NCI-H510A treated with DMSO at 0.1 percent for 48 hours (cell line): Measurements from ENCODE around the gene ADAM22.
"Not testable (repeated sequence)": the region's sequence is repeated elsewhere in the genome, so short reads cannot be mapped to it uniquely, and the experiment has no call there.

ENCODE experiments used
- DNase-seq: peaks from one replicate; lab custom pipeline; 2025; lab: John Stamatoyannopoulos, UW

Gene ADAM22

DNA sequence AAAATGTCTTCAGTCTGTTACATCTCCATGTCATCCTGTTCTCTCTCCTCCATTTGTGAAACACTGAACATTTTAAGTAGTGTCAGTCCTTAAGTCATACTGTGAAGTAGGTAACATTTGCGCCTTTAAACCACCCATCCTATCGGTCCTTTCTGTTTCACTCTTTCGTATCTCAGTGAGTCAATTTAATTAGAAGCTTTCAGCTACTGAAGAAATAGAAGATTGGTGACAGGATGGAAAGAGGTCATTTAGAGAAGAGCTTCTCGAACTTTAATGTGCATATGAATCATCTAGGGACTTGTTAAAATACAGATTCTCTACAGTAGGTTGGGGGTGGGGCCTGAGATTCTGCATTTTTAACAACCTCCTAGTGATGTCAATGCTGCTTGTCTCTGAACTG lies 172.4 kb downstream of the ADAM22 start:
- no peak for DNase-seq

DNA sequence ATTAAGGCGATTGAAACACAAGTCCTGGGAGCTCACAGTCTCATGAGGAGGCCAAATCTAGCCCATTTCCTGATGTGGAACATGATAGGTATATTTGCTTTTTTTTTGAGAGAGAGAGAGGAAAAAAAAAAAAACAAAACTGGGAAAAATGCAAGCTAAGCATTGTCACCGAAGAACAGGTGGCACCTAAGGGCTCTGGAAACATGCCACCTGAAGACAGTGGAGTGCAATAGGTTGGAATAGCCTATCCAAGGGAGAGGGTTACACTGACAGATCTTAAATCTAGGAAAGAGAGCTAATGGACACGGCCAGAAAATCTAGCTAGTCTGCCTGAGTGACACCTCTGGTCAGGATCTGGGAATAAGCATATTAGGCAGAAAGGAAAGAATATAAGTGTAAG lies 175.6 kb downstream of the ADAM22 start:
- peak; percentile 16 for DNase-seq

DNA sequence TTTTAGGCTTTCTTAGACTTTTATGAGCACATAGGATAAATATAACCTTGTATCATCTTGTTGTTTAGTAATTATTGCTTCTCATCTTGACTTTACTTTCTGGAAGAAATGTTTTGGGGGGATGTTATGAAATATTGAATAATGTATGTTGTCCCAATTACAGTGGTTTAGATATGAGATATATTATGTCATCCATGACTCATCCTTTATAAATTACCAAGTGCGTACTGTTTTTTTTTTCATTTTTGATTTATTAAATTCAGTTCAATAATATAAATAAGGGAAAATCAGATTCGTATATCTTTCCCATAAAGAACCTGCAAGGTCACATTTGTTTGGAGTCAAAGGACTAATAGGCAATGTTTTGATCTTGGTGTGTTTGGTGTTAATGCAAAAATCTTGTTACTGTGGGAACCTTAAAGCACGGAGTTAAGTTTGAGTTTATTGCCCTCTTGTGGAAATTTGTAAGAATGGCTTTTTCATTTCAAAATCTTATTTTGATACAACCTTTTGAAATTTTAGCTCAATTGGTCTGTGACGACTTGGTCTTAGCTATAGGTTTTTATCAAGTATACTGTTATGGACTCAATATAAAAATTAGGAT lies 177.2 kb downstream of the ADAM22 start:
- DNase-seq = peak; percentile 9

DNA sequence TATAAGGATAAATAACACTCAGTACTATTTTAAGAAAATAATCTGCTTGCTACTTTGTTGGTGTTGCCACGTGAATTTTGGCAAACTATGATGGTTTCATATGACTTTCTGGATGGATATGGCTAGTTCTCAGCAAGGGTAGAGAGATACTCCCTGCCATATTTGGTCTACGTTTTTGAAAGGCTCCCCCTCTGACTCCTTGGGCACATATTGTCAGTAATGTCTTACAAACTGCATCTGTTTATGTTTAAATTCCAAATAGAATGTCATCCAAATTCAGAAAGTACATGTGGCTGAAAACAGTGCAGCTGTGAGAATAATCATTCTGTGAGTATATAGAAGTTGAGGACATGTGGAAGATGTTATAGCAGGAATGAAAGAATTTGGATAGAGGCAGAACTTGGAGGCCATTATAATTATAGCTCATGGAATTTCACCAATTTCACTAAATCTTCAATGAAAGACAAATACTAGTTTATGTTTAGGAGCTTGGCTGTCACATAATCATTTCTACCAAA lies 178.0 kb downstream of the ADAM22 start:
- no peak for DNase-seq

DNA sequence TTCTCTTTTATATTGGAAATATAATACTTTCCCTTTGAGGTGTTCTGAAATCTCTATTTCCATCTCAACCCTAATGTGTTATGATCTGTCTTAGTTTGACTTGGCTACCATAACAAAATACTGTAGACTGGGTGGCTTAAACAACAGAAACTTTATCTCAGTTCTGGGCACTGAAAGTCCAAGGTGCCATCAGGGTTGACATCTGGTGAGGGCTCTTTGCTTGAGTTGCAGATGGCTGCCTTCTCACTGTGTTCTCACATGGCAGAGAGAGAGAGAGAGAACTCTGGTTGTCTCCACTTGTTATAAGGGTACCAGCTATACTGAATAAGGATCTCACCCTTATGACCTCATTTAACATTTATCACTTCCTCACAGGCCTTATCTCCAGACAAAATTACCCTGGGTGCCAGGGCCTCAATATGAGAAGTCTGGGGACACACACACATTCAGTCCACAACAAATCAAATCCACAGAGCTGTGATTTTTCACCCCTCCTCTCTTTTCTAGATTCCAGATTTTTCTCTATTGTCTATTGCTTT lies 181.3 kb downstream of the ADAM22 start:
- DNase-seq = no peak

DNA sequence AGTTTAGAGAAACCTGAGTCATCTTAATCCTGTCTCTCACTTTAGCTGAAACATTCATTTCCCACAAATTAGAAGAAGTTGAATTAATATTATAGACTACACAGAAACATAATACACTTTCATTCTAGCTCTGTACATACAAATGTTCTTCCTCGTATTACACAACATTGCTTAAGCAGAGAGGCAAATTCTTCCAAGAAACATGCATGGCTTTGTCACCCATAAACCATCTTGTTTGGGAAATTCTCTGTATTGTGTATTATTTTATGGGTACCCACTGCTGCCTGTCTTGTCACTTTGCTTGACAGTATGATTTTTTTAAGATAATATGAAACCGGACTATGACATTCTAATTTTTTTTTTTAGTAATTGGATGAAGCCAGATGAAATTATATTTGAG lies 181.8 kb downstream of the ADAM22 start:
- DNase-seq = no peak

DNA sequence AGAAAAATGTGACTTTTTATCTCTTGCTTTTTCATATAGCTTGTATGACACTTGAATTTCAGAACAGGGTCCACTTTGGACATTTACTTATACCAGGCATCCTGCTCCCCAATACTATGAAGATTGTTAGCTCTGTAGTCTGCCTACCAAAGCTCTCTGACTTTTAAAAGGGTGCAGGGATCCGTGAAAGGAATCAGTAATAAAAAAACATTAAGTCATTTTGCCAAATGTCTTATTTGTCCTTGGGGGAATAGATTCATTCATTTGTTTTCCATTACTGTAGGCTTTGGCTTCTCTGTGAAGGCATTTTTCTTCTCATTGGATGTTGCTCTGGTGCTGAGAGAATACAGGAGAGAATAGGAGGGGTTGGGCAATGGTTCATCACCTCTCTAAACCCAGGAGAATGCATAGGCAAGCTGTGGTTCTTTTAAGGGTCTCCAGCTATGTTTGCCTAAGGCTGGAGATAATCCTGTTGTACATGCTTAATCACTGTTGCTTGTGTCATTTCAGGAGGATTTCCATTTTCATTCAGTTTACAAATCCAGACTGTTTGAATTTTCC lies 182.3 kb downstream of the ADAM22 start:
- no peak for DNase-seq

DNA sequence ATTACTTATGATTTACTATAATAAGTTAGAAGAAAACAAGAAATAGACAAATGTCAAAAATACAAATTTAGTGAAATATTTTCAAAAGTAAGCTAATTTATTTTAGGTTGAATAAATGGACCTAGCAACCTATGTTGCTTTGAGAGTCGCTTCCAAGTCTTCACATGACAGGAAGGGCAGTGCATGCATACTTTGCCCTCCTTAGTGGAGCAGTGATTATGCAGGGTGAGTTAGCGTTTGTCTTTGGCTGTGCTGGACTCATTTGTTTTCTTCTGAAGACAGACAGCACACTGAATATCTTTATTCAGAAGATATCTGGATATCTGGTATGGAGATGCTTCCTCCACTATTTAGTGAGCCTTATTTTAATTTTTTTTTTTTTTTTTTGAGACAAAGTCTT lies 183.3 kb downstream of the ADAM22 start:
- no peak for DNase-seq

DNA sequence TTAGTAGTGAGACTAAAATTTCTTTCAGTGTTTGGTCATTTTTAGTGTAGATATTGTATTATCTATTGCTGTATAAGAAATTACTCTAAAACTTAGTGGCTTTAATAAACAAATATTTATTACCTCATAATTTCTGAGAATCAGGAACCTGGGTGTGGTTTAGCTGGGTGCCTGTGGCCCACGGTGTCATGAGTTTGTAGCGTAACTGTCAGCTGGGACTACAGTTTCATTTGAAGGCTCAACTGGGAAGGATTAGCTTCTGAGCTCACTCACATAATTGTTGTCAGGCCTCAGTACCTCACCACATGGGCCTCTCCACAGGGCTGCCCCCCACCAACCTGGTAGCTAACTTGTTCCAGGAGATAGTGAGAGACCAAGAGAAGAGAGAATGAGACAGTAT lies 187.3 kb downstream of the ADAM22 start:
- DNase-seq = no peak

DNA sequence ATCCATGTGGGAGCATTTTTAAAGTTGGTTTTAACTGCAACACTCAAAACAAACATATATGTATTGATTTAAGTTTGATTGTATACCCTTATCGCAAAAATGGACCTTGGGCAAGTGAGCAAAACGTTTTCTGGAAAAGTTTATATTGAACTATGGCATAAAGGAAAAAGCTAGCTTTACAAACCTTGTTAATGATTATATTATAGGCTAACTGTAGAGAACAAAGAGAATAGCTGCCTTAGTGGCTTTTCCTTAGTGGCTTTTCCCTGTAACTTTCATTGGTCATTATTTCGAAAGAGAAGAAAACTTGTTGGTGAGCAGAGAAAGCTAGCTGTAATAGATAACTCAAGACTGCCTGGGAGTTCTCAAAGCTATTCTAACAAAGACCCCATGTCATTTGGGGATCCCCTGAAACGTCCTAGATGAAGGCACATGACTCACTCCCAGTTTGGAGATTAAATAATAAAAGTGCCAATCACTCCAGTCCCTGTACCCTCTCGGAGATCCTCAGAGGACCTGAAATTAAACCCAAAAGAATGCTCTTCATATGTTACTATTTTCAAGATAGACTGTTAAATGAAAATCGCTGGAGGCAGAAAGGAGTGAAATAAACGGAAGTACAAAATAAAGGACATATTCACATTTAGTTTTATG lies 193.7 kb downstream of the ADAM22 start:
- DNase-seq = no peak

DNA sequence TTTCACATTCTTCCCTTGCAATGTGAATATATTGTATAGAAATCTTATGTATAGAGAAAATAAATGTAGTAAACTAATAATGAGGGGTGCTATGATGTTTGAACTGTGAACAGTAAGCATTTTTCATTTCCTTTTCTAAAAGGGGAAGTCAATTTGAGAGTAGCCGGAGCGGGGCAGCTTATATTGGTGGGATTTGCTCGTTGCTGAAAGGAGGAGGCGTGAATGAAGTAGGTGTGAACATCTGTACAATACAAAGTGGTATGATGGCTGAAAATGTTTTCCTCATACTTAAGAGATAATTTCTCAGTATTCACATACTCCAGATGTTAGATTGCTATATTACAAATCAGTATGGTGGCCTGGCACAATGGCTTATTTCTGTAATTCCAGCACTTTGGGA lies 198.7 kb downstream of the ADAM22 start:
- DNase-seq = no peak

DNA sequence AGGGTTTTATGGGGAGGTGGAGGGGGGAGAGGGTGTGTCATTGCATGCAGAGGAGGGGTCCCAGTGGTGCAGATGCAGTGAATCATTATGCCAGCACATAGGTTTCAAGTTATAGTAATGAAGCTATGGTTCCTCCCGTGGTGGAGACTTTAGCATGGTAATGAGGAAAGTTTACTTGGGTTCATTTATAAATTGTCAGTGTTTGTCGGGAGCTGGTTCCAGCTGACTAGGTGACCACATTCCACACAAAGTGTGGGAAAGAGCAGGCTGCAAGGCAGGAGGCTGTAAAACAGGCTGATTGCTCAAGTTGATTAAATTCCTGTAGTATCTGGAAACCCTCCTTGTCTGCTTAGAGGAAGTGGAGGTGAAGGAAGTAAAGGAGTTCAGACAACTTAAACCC lies 206.9 kb downstream of the ADAM22 start:
- DNase-seq = no peak

DNA sequence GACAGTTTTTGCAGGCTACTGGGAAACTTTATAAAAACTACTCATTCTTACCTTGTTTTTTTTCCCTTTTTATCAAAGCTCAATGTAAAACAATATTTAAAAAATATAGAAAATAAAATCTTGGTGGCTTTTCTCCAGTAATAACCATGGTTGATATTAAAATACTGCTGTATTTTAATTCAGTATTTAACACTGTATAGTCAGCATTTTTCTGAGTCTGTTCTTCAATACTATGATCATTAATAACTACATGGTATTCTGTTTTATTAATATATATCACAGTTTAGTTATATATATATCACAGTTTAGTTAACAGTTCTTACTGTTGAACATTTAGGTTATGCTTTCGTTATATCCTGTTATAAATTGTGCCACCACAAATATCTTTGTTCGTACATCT lies 207.4 kb downstream of the ADAM22 start:
- no peak for DNase-seq

DNA sequence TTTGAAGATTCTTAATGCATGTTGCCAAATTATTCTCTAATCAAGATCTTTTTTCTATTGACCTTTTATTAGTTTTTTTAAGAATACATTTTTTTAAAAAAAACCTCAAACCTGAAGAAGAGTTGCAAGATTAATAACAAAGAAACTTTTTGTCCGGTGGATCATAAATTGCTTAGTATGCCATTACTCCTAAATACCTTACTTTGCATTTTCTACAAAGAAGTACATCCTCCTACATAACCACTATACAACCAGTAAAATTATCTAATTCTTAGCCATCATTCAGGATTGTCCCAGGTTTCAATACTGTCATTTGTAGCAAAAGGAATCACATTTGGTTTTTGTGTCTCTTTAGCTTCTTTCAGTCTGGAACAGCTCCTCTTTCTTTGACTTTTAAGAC lies 207.9 kb downstream of the ADAM22 start:
- no peak for DNase-seq

DNA sequence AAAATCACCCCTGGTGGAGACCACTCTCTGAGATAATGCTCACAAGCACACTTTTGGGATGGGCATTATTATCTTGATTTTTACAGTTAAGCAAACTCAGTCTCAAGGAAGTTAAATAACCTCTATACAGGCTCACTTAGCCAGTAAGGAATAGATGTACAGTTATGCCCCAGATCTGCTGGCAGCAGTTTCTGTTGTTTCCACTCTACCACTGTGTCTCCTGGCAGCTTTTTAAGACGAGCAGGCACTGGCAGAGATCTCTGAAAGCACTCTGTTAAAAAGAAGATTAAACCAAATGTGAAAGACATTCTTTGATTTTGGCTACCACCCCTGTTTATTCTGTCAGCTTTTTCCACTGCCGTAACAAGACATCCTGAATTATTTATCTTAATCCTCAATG lies 212.6 kb downstream of the ADAM22 start:
- no peak for DNase-seq

DNA sequence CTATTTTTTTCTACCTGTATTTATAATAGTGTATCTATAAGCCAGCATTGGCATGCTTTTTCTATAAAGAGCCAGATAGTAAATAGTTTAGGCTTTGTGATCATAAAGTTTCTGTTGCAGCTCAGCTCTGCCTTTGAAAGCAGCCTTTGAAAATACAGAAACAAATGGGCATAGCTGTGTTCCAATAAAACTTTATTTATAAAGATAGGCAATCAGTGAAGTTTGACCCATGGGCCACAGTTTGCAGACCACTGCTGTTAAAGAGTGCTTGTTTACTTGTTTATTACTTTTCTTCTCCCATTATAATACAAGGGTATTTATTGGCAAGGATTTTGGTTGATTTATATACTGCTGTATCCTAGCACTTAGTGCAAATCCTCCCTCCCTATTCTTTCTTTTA lies 213.3 kb downstream of the ADAM22 start:
- no peak for DNase-seq

DNA sequence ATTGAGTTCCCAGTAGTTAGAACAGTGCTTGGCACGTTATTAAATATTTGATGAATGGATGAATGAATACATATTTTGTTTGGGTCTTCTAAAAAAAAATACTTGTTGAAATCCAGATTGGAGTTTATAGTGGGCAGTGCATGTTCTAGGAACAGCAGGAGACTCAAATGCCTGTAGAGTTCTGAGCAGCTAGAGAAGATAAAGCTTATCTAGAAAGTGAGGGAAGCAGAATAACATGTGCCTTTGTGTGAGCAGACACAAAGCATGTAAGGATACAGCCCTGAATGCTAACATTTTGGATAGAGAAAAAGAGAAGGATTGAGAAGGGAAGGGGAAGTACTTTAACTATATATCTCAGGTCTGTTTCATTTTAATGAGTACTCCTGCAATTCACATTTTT lies 213.9 kb downstream of the ADAM22 start:
- DNase-seq = no peak

DNA sequence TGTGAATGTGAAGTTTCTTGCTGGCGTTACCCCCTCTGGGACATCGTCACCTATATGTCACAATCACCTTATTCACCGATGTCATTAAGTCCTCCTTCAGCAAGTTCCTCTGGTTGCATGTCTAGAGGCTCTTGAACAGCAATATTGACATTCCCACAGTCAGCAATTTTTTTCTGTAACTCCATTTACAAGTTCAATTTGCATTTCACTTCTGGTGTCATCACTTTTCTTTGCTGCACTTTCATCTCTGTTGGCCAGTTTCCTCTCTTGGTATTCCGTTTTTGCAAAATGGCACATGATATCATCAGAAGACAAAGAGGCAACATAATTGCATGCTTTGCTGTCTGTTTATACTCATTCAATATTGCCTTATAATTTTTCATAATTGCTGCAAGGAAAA lies 216.0 kb downstream of the ADAM22 start:
- DNase-seq = no peak

DNA sequence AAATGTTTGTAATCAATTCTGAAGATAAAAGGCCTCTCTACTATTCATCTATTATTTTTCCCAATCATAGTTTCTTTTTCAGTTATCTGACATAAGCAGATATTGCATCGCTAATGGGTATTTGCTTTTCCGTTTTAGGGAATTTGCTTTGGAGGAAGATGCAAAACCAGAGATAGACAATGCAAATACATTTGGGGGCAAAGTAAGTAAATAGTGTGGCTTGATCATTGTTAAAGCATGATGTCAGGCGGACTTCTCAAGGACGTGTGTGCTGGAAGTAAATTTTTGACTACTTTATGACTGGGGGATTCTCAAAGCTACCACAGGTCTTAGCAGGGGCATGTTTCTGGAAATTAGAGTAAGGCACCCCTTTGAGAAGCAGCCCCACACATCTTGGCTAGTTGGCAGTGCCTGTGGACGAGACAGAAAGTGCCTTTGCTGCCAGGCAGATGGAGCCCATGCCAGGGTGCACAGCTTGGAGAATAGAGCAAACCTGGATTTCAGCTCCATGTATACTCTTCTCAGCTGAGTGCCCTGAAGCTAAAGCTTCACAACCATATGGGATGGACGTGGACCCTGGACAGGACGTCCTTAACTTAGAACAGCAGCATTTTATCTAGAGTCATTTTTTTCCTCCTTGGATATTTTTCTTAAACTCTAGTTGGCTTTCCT lies 217.2 kb downstream of the ADAM22 start:
- no peak for DNase-seq

DNA sequence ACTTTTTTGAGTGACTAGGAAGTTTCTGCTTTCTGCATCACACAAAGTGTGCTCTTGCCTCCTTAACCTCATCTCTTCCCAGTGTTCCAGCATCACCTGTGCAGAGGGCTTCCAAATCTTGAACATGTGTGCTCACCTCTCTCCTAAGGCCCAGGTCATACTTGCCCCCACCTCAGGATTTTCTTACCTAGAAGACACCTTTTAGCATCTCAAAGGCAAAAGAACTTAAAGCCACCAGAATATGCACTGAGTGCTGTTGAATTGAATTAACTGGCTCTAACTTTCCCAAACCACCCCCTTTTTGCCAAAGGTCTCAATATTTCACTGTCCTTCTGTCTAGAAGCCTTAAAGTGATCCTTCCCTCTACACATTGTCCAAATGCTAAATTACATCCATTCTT lies 219.3 kb downstream of the ADAM22 start:
- DNase-seq = no peak

DNA sequence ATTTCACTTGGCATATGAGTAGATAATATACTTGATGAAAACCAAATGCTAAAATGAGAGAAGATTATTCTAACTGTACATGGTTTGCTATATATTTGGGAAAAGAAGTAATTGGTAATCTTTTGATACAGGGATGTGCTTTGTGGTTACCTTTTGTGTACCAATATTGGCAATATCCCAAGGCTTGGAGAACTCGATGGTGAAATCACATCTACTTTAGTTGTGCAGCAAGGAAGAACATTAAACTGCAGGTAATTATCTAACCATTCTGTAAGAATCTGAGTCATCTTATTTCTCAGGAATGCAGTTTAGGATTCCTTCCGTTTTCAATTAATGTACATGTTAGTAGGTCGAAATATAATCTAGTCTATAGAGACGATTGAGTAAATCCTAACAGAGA lies 221.7 kb downstream of the ADAM22 start:
- DNase-seq = no peak

DNA sequence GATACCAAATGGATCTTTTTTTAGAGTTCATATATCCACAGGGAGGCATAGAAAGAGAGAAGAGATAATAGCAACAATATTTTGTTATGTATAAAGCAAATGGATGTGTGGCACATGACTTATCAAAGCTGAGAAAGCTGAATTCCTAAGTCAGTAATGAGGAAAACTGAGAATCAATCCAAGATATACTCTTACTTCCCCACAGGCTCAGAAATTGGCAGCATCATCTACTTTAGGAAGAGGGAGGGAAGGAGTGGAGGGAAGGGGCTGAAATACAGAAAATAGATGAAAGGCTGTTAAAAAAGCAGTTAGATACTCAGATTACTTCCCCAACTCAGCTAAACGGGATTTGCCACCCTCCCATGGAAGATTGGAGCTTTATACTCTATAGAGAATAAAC lies 222.3 kb downstream of the ADAM22 start:
- DNase-seq = no peak

DNA sequence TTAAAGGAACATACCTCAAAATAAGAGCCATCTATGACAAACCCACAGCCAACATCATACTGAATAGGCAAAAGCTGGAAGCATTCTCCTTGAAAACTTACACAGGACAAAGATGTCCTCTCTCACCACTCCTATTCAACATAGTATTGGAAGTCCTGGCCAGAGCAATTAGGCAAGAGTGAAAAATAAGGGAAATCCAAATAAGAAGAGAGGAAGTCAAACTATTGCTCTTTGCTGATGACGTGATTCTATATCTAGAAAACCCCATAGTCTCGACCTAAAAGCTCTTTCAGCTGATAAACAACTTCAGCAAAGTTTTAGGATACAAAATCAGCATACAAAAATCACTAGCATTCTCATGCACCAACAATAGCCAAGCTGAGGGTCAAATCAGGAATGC lies 225.7 kb downstream of the ADAM22 start:
- not testable (repeated sequence) for DNase-seq
